Ovary (tissue), 9 donors: ENCODE data around the gene MEGF8. TPM values are rescaled to one million over a fixed set of nuclear protein-coding genes. Genes with fewer than 3 reads are reported as not detected.

Experiments
- DNase-seq, 5 donors: peaks; one replicate each; pipeline ENCODE4 v3.0.0-alpha.2; 2019 to 2020
- H3K27ac ChIP-seq, 2 donors: fragments of 200-600 bp; one replicate each; pipeline versions ENCODE4 v1.5.1 to v1.8.0; 2019 to 2022
- H3K27me3 ChIP-seq: fragments of 200-600 bp; one replicate; pipeline ENCODE4 v1.8.0; 2022
- H3K36me3 ChIP-seq: fragments of 200-600 bp; sonication (generic); one replicate; pipeline ENCODE4 v1.5.1; 2019
- H3K4me1 ChIP-seq: one replicate; pipeline ENCODE4 v1.8.1; 2013; ENCODE audit warnings: mild to moderate bottlenecking, moderate library complexity; ENCODE audit not compliant: insufficient read depth
- H3K4me3 ChIP-seq: fragments of 200-600 bp; sonication (generic); one replicate; pipeline ENCODE4 v1.5.1; 2017
- H3K9me3 ChIP-seq, 2 donors: fragments of 200-600 bp in 1 of 2; sonication (generic) in 1 of 2; one replicate each; pipeline versions ENCODE4 v1.5.1 to v1.8.1; 2013 to 2019; ENCODE audit warnings: mild to moderate bottlenecking in 1 of 2, moderate library complexity in 1 of 2
- EP300 ChIP-seq: sonication (generic); formaldehyde crosslinking; IDR thresholded peaks from one replicate; pipeline ENCODE4 v1.6.1; 2017; ENCODE audit warnings: antibody characterized with exemption
- POLR2A ChIP-seq: fragments of 450-650 bp; IDR thresholded peaks from one replicate; pipeline ENCODE4 v1.6.1; 2017; ENCODE audit warnings: antibody characterized with exemption, mild to moderate bottlenecking, moderate library complexity
- WGBS, 3 donors: extraction: QIAGEN DNeasy Blood & Tissue Kit in 1 of 3; methylation state at CpG; one replicate each; pipeline versions ENCODE4 v1.1.5 to v1.1.7; 2013 to 2017; 5-methylcytosine and 5-hydroxymethylcytosine counted together
- intact Hi-C, 4 donors: fragments of 100-400 bp; cut with DNase I; formaldehyde crosslinking; loops; one replicate each; pipeline versions ENCODE4 v1.11.0 to v1.15.1; 2022 to 2023
- polyA plus RNA-seq, 2 donors: library from polyadenylated mRNA; stranded (reverse); fragments of 200-250 nt in 1 of 2; fragments of 350-450 nt in 1 of 2; fragmentation: Illumina TruSeq in 1 of 2; extraction: RNeasy Lipid Tissue Mini Kit (QIAGEN cat#74804) in 1 of 2; gene quantifications; one replicate each; pipeline ENCODE4 v1.2.3, GENCODE V29; 2013 to 2014
- total RNA-seq, 7 donors: library from RNA; depleted of rRNA in 2 of 7; stranded (reverse); fragments of >200 nt in 2 of 7; fragmentation: NEBNext Ultra II Directional in 3 of 7; extraction: Animal tissue kit (Norgen Biotek cat#: 25700) in 3 of 7; gene quantifications; one replicate each; pipeline versions ENCODE4 v1.1.0 to v1.2.4, GENCODE V29; 2016 to 2023
- TF ChIP-seq, protein P1 (sequence below), 3 donors: fragments of 450-650 bp in 2 of 3; fragments of 200-600 bp in 1 of 3; IDR thresholded peaks; one replicate each; pipeline versions ENCODE4 v1.5.1 to v1.8.0; 2016 to 2022; ENCODE audit warnings: antibody characterized with exemption in 3 of 3, mild to moderate bottlenecking in 1 of 3
- donor health status: DM: no; HTN: no; CAD: no; lungs with moderate emphysema.
- donor health status: DM: no; HTN: no; CAD: no.
- donor health status: Bipolar disorder and iron deficiency.
- donor health status: DM: yes; HTN: yes; CAD: no.
- donor health status: DM: no; HTN: no; CAD: no.
- donor health status: DM: yes; HTN: yes; CAD: no.

The MEGF8 gene
- total and polyA plus RNA-seq, 9 donors: 11.0 to 31.6 (median 23.3) TPM

DNA sequence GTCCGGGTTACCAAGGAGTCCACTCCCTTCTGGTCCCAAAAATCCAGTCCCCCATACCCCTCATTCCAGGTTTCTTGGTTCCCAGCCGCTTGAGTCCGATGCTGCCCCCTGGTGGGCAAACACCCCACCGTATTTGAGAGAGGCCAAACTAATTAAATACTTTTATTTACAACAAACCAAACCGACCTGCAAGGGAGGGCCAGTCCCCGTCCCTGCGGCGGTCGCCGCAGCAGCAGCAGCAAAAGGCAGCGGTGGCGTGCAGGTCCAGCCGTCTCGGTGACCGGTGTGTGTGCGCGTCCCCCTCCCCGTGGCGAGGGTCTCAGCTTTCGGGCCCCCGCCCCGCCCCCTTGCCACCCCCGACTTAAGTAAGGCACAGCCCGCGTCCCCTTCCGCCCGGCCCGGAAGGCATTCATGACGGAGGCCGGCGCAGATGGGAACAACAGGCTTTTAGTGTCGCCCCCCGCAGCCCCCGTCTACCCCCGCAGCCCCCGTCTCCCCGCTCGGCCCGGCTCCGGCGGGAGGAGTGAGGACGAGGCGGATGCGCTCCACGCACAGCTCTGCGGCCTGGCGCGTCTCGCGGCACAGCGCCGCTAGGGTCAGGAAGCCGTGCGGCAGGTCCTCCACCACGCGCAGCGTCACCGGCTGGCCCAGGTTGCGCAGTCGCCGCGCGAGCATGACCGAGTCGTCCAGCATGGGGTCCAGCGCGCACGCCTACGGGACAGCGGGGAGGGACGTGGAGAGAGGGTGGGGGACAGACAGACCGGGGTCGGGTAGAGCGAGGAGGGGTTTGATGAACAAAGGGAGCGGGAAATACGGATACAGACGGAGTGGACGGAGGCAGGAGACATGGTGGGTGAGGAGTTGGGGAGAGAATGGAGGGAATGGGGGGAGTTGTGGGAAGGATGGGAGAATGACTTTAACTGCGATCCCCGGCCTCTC, 76.2 kb downstream of the MEGF8 start:
- DNase-seq: peak; percentile 76 to 88 (median 88)
- intact Hi-C loops: no loop called here
- Histone ChIP-seq H3K9me3 (no peaks in the 10 kb centered on the region), H3K36me3 (no peaks in the 10 kb centered on the region), H3K4me1 (peaks cover 9% of the 10 kb centered on the region), H3K4me3 (peak overlapping the region; percentile 49), H3K27ac (no peak overlapping the region), H3K27me3 (no peaks in the 10 kb centered on the region)
- WGBS, 3 donors: 1% methylated on average over 78 to 80 of the region's 80 CpGs
- TF ChIP-seq POLR2A: no peak
- no peak for TF ChIP-seq EP300
- TF ChIP-seq, protein P1, sequence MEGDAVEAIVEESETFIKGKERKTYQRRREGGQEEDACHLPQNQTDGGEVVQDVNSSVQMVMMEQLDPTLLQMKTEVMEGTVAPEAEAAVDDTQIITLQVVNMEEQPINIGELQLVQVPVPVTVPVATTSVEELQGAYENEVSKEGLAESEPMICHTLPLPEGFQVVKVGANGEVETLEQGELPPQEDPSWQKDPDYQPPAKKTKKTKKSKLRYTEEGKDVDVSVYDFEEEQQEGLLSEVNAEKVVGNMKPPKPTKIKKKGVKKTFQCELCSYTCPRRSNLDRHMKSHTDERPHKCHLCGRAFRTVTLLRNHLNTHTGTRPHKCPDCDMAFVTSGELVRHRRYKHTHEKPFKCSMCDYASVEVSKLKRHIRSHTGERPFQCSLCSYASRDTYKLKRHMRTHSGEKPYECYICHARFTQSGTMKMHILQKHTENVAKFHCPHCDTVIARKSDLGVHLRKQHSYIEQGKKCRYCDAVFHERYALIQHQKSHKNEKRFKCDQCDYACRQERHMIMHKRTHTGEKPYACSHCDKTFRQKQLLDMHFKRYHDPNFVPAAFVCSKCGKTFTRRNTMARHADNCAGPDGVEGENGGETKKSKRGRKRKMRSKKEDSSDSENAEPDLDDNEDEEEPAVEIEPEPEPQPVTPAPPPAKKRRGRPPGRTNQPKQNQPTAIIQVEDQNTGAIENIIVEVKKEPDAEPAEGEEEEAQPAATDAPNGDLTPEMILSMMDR (IDR thresholded peaks at IDR 0.05): peak; percentile 60 to 85 (median 65)

DNA sequence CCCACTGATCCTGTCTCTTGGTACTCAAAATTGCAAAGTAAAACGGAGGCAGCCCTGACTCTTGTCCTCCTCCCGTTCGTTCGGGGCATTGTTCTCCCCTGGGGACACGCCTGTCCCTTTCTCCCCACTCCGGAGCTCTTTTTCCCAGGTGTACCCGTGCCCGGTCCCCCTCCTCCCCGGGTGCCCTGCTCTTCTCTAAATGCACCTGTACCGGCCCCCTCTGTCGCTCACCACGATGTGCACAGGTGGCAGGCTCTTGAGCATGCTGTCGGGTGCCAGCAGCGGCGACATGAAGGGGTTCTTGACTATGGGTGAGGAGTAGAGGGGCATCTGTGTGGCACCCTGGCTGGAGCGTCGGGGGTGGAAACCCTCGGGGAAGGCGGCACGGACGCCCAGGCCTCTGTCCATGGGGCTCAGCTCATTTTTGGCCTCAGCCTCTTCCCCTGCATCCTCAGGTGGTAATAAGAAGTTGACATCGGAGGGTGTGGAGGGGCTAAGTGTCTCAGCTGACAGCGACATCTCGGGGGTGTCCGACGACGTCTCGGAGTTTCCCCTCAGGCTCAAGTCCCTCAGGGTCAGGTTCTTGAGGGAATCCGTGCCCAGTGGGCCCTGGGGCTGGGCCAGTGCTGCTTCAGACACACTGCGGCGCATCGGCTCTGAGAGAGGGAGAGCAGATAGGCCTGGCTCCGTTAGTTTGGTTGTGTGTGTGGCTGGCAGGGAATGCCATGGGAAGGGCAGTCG, 77.1 kb downstream of the MEGF8 start:
- Histone ChIP-seq H3K36me3 (no peaks in the 10 kb centered on the region), H3K27ac (no peak overlapping the region), H3K27me3 (no peaks in the 10 kb centered on the region), H3K4me1 (peaks cover 6% of the 10 kb centered on the region), H3K4me3 (no peak overlapping the region), H3K9me3 (no peaks in the 10 kb centered on the region)
- WGBS, 3 donors: 62 to 69% (median 66%) methylated on average over 34 of the region's 34 CpGs
- intact Hi-C loops: no loop called here
- TF ChIP-seq POLR2A (no peak), EP300 (no peak)
- TF ChIP-seq, protein P1 (IDR thresholded peaks at IDR 0.05): no peak
- DNase-seq: peak in 2 of 5 donors; percentile 38 to 45

DNA sequence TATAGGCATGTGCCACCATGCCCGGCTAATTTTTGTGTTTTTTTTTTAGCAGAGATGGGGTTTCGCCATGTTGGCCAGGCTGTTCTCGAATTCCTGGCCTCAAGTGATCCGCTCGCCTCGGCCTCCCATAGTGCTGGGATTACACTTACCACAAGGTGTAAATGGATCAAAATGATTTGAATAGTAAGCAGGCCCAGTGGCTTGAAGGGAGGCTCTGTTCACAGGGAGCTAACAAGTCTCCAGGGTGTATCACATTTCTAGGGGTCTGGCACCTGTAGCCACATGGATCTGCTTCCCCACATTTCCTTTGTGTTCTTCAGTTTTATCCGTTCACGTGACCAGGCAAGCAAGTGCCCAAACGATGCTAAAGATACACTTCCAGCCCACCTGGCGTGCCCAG, 78.2 kb downstream of the MEGF8 start:
- Histone ChIP-seq H3K4me3 (no peak overlapping the region), H3K27ac (no peak overlapping the region), H3K36me3 (no peaks in the 10 kb centered on the region), H3K4me1 (peaks cover 1% of the 10 kb centered on the region), H3K9me3 (no peaks in the 10 kb centered on the region), H3K27me3 (no peaks in the 10 kb centered on the region)
- intact Hi-C loops: no loop called here
- DNase-seq: no peak
- TF ChIP-seq EP300: no peak
- TF ChIP-seq POLR2A: no peak
- TF ChIP-seq, protein P1 (IDR thresholded peaks at IDR 0.05): no peak
- WGBS, 3 donors: 95 to 97% (median 96%) methylated on average over 10 of the region's 10 CpGs

DNA sequence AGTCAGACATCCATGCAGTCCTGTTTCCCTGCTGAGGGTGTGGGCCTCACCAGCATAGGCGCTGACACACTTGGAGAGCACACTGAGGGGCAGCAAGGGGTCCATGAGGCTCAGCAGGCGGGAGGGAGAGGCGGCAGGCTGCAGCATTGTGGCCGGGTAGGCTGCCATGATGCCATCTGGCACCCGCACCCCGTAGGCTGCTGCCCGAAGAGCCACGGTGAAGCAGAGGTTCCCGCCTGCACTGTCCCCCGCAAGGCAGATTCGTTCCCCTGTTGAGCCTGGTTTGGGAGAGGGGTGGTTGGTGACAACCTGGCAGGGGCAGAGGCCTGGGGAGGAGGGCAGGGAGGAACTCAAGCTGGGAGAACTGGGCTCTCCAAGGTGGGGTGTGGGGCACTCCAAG, 80.7 kb downstream of the MEGF8 start:
- H3K9me3 ChIP-seq: no peaks in the 10 kb centered on the region
- peaks cover 4% of the 10 kb centered on the region for H3K4me1 ChIP-seq
- no peaks in the 10 kb centered on the region for H3K27me3 ChIP-seq
- no peak for DNase-seq
- H3K36me3 ChIP-seq: no peaks in the 10 kb centered on the region
- TF ChIP-seq EP300 (no peak), POLR2A (no peak)
- TF ChIP-seq, protein P1 (IDR thresholded peaks at IDR 0.05): no peak
- intact Hi-C loops: no loop called here
- no peak overlapping the region for H3K4me3 ChIP-seq
- no peak overlapping the region for H3K27ac ChIP-seq
- 92 to 95% (median 92%) methylated on average over 11 of the region's 11 CpGs for WGBS, 3 donors
